CD4-positive, alpha-beta T cell (primary cell): Measurements from ENCODE around the gene F5. TPM values are rescaled to one million over a fixed set of nuclear protein-coding genes. Genes with fewer than 3 reads are reported as not detected.

ENCODE experiments used
- ATAC-seq: fragments of 200-7000 bp; cut with Tn5 transposase; one replicate; pipeline ENCODE4 v1.10.0; 2022; ENCODE audit warnings: mild to moderate bottlenecking; ENCODE audit not compliant: poor library complexity
- CTCF ChIA-PET: fragments of 350-600 bp; sonication (Branson Sonifier 250); formaldehyde crosslinking; loops from one replicate; lab custom pipeline; 2021; ENCODE audit warnings: antibody characterized with exemption, inconsistent platforms; lab: Charles Lee
- POLR2A ChIA-PET: fragments of 350-600 bp; sonication (Branson Sonifier 250); formaldehyde crosslinking; loops from one replicate; lab custom pipeline; 2021; ENCODE audit warnings: antibody characterized with exemption, inconsistent platforms; lab: Charles Lee
- DNase-seq, 14 experiments: peaks; one replicate each; pipeline ENCODE4 v3.0.0-alpha.2; 2013 to 2020; ENCODE audit warnings: mixed read lengths in 2 of 14
- H3K27ac ChIP-seq, 2 donors: one replicate each; pipeline versions ENCODE4 v1.5.1 to v1.7.0; 2013; ENCODE audit warnings: low read length in 2 of 2, low read depth in 1 of 2, mild to moderate bottlenecking in 1 of 2
- H3K27me3 ChIP-seq, 2 experiments: 1 replicate in 1 of 2; 2 replicates in 1 of 2; pipeline versions ENCODE4 v1.6.1 to v1.7.0; 2013; ENCODE audit warnings: low read length in 2 of 2, control low read depth in 1 of 2, mild to moderate bottlenecking in 1 of 2, moderate library complexity in 1 of 2; ENCODE audit not compliant: insufficient read depth in 2 of 2, control insufficient read depth in 1 of 2
- H3K36me3 ChIP-seq: one replicate; pipeline ENCODE4 v1.6.1; 2013; ENCODE audit warnings: low read length, control low read depth; ENCODE audit not compliant: insufficient read depth
- H3K4me1 ChIP-seq: one replicate; pipeline ENCODE4 v1.6.1; 2013; ENCODE audit warnings: low read length, control low read depth; ENCODE audit not compliant: insufficient read depth
- H3K4me3 ChIP-seq: one replicate; pipeline ENCODE4 v1.5.1; 2013; ENCODE audit warnings: mild to moderate bottlenecking, low read length, moderate library complexity
- H3K9me3 ChIP-seq, 2 experiments: 1 replicate in 1 of 2; 2 replicates in 1 of 2; pipeline versions ENCODE4 v1.6.1 to v1.7.0; 2013; ENCODE audit warnings: low read length in 2 of 2, mild to moderate bottlenecking in 2 of 2, control low read depth in 1 of 2, moderate library complexity in 1 of 2; ENCODE audit not compliant: control insufficient read depth in 1 of 2, insufficient read depth in 1 of 2
- H3K27ac Mint-ChIP-seq: one replicate; pipeline ENCODE4 v1.8.0; 2020; ENCODE audit warnings: mixed read lengths
- H3K27me3 Mint-ChIP-seq: one replicate; pipeline ENCODE4 v1.8.0; 2021; ENCODE audit warnings: mixed read lengths
- H3K36me3 Mint-ChIP-seq: one replicate; pipeline ENCODE4 v1.8.0; 2021; ENCODE audit warnings: low read depth, mixed read lengths
- H3K4me1 Mint-ChIP-seq: one replicate; pipeline ENCODE4 v1.8.0; 2021; ENCODE audit warnings: low read depth, mixed read lengths
- H3K4me3 Mint-ChIP-seq: one replicate; pipeline ENCODE4 v1.8.0; 2020; ENCODE audit warnings: mild to moderate bottlenecking, mixed read lengths
- H3K9me3 Mint-ChIP-seq: one replicate; pipeline ENCODE4 v1.8.0; 2020; ENCODE audit warnings: mixed read lengths
- intact Hi-C, 2 experiments: fragments of 100-400 bp; cut with DNase I in 1 of 2; cut with micrococcal nuclease in 1 of 2; formaldehyde crosslinking; loops; one replicate each; pipeline versions ENCODE4 v1.15.1 to v1.9.0; 2023 to 2025; cut with DNase I, micrococcal nuclease
- total RNA-seq, 174 experiments: library from RNA in 2 of 174; stranded (reverse) in 2 of 174; gene quantifications; one replicate each; pipeline ENCODE4 v1.2.3 and lab custom pipeline; 2021 to 2026
- TF ChIP-seq, protein P1 (sequence below): fragments of 200-600 bp; IDR thresholded peaks from one replicate; pipeline ENCODE4 v1.8.0; 2022; ENCODE audit warnings: antibody characterized with exemption, mild to moderate bottlenecking

Gene F5
- total RNA-seq, 2 experiments from 2014 or later = 5.4 to 6.2 TPM

DNA sequence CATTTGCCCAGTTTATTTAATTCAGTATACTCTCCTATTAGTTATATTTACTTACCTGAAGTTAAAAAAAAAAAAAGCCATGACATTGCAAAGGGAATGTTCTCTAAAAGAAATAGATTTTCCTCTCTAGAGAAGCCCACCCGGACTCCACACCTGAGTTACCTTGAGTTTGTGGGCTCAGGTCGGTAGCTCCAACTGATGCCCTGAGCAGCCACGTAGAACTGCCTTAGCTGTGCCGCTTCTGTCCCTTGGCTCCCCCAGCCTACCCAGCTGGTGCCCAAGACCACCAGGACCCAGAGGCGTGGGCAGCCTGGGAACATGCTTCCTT is 250 bp downstream of the F5 start:
- POLR2A ChIA-PET = interaction anchor here (0.7 to 2.3 kb wide), 17 partner anchors 8 to 307 kb away, joined by 3 to 32 read pairs (median 5); partner anchors contain the start of genes METTL18 and SCYL3
- no peak overlapping the region for H3K27ac ChIP-seq
- Mint-ChIP-seq H3K4me3 (peak overlapping the region; percentile 91), H3K36me3 (no peaks in the 10 kb centered on the region), H3K9me3 (no peaks in the 10 kb centered on the region), H3K4me1 (peaks cover 53% of the 10 kb centered on the region), H3K27ac (peak overlapping the region; percentile 71), H3K27me3 (no peaks in the 10 kb centered on the region)
- CTCF ChIA-PET = interaction anchor here (0.6 to 3.1 kb wide), 10 partner anchors 10 to 128 kb away, joined by 3 to 38 read pairs (median 5); no protein-coding TSS in a partner anchor
- peaks cover 19% of the 10 kb centered on the region for H3K4me1 ChIP-seq
- TF ChIP-seq, protein P1, sequence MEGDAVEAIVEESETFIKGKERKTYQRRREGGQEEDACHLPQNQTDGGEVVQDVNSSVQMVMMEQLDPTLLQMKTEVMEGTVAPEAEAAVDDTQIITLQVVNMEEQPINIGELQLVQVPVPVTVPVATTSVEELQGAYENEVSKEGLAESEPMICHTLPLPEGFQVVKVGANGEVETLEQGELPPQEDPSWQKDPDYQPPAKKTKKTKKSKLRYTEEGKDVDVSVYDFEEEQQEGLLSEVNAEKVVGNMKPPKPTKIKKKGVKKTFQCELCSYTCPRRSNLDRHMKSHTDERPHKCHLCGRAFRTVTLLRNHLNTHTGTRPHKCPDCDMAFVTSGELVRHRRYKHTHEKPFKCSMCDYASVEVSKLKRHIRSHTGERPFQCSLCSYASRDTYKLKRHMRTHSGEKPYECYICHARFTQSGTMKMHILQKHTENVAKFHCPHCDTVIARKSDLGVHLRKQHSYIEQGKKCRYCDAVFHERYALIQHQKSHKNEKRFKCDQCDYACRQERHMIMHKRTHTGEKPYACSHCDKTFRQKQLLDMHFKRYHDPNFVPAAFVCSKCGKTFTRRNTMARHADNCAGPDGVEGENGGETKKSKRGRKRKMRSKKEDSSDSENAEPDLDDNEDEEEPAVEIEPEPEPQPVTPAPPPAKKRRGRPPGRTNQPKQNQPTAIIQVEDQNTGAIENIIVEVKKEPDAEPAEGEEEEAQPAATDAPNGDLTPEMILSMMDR = no peak
- H3K4me3 ChIP-seq = peak overlapping the region; percentile 64
- intact Hi-C loops = loop anchor here (1.0 to 10.0 kb wide), 7 partner anchors 15 to 309 kb away; partner anchors contain the start of gene SCYL3 (in 1 of the 2)
- no peaks in the 10 kb centered on the region for H3K27me3 ChIP-seq
- ATAC-seq (peak; percentile 36), DNase-seq (no peak)
- no peaks in the 10 kb centered on the region for H3K9me3 ChIP-seq
- H3K36me3 ChIP-seq = no peaks in the 10 kb centered on the region

DNA sequence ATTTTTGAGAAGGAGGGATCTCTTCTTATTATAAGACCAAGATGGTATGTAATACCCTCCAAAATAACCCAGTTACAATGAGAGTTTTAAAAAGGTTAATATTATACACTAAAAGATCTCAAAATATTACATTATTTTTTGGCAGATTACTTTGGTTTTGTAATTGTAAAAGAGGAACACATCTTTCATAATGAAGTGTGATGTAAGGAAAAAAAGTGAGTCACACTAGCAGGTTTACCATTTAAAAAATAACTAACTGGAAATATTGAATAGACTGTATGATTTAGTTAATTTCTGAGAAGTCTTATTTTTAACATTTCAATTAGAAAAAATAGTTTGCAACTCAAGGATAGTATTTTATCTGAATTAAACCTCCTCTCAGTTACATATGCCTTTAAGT is 1.1 kb downstream of the F5 start:
- Histone ChIP-seq H3K4me1 (peaks cover 19% of the 10 kb centered on the region), H3K27me3 (no peaks in the 10 kb centered on the region), H3K36me3 (no peaks in the 10 kb centered on the region), H3K27ac (no peak overlapping the region), H3K9me3 (no peaks in the 10 kb centered on the region), H3K4me3 (peak overlapping the region; percentile 64)
- Mint-ChIP-seq H3K9me3 (no peaks in the 10 kb centered on the region), H3K27me3 (no peaks in the 10 kb centered on the region), H3K4me3 (peak overlapping the region; percentile 91), H3K36me3 (no peaks in the 10 kb centered on the region), H3K4me1 (peaks cover 53% of the 10 kb centered on the region), H3K27ac (peak overlapping the region; percentile 71)
- POLR2A ChIA-PET = interaction anchor here (2.3 kb wide), 1 partner anchor 125 kb away, joined by 6 read pairs; no protein-coding TSS in a partner anchor
- TF ChIP-seq, protein P1 = no peak
- no peak for ATAC-seq
- DNase-seq = no peak
- intact Hi-C loops = loop anchor here (5.0 to 10.0 kb wide), 4 partner anchors 33 to 310 kb away; partner anchors contain the start of gene SCYL3 (in 1 of the 2)
- CTCF ChIA-PET = interaction anchor here (1.7 to 3.1 kb wide), 3 partner anchors 28 to 127 kb away, joined by 3 to 38 read pairs (median 20); no protein-coding TSS in a partner anchor

DNA sequence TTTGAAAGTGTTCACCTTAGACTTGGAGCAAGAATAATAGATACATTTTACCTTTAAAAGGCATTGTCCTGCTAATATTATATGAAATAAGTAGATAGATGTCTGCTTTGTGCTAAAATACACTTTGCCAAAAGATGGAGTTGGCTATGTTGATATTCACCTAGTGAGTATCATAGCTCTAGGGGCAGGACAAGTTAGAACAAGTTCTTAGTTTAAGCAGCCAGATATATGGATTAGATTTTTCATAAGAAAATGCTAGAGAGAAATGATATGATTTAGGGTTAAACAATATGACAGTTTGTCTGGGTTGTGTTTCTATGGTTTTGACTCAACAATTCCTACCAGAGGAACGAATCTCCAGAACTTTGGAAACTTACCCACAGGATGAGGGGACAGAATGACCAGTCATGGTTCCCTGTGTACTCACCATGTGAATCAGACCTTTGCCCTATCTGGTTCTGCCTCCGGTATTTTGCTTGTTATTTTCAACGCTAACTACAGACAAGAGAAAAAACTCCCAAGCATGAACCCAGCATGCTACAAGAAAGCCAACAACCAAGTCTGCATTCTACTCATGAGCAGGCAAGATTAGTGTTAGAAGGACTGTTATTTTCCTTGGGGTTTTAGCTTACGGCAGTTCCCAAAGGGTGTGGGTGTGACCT is 1.7 kb downstream of the F5 start:
- H3K27me3 ChIP-seq = no peaks in the 10 kb centered on the region
- Mint-ChIP-seq H3K27me3 (no peaks in the 10 kb centered on the region), H3K4me1 (peaks cover 52% of the 10 kb centered on the region), H3K36me3 (no peaks in the 10 kb centered on the region), H3K27ac (peak overlapping the region; percentile 71), H3K9me3 (no peaks in the 10 kb centered on the region), H3K4me3 (peak overlapping the region; percentile 91)
- H3K4me1 ChIP-seq = peaks cover 19% of the 10 kb centered on the region
- H3K9me3 ChIP-seq = no peaks in the 10 kb centered on the region
- peak in 2 of 14 experiments; percentile 28 to 45 for DNase-seq
- H3K36me3 ChIP-seq = no peaks in the 10 kb centered on the region
- ChIA-PET CTCF (interaction anchor here (1.7 to 3.1 kb wide), 3 partner anchors 28 to 127 kb away, joined by 3 to 20 read pairs (median 10); no protein-coding TSS in a partner anchor), POLR2A (no interaction called here)
- peak overlapping the region; percentile 64 for H3K4me3 ChIP-seq
- ATAC-seq = no peak
- no peak overlapping the region for H3K27ac ChIP-seq
- intact Hi-C loops = loop anchor here (5.0 to 10.0 kb wide), 4 partner anchors 32 to 310 kb away; partner anchors contain the start of gene SCYL3 (in 1 of the 2)
- TF ChIP-seq, protein P1 = no peak
